Adrenal gland (tissue), 5 donors: ENCODE data around the gene AIFM3.

Experiments used
- POLR2A ChIP-seq, 2 donors: fragments of 450-650 bp; IDR thresholded peaks; one replicate each; pipeline ENCODE4 v1.6.1; 2017; ENCODE audit warnings: antibody characterized with exemption in 2 of 2, mild to moderate bottlenecking in 2 of 2, moderate library complexity in 1 of 2
- TF ChIP-seq, protein P1 (sequence below), 6 experiments: fragments of 450-650 bp in 4 of 6; fragments of 200-600 bp in 2 of 6; sonication (generic) in 1 of 6; IDR thresholded peaks; 1 replicate in 5 of 6; 2 replicates in 1 of 6; pipeline versions ENCODE4 v1.5.1 to v1.8.0; 2016 to 2021; ENCODE audit warnings: antibody characterized with exemption in 6 of 6, mild to moderate bottlenecking in 2 of 6, moderate library complexity in 1 of 6
- donor health status: DM: no; HTN: no; CAD: no.

DNA sequence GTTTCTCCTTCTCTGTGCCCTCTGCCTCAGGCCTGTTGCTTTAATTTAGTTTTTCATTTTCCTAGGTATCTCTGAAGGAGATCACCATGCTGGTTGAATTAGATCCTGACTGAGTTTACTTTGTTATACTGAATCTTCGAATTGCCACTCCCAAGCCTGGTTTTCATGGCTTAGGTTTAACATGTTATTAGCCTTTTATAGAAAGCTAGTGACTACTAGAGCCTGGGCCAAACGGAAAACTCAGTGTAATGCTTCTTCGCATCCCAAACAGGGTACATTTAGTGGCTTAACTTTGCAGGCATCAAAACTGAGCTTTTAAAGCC is 46.2 kb upstream of the AIFM3 start:
- TF ChIP-seq, protein P1, sequence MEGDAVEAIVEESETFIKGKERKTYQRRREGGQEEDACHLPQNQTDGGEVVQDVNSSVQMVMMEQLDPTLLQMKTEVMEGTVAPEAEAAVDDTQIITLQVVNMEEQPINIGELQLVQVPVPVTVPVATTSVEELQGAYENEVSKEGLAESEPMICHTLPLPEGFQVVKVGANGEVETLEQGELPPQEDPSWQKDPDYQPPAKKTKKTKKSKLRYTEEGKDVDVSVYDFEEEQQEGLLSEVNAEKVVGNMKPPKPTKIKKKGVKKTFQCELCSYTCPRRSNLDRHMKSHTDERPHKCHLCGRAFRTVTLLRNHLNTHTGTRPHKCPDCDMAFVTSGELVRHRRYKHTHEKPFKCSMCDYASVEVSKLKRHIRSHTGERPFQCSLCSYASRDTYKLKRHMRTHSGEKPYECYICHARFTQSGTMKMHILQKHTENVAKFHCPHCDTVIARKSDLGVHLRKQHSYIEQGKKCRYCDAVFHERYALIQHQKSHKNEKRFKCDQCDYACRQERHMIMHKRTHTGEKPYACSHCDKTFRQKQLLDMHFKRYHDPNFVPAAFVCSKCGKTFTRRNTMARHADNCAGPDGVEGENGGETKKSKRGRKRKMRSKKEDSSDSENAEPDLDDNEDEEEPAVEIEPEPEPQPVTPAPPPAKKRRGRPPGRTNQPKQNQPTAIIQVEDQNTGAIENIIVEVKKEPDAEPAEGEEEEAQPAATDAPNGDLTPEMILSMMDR (IDR thresholded peaks at IDR 0.05), result no peak
- TF ChIP-seq POLR2A (IDR thresholded peaks at IDR 0.05), result no peak
